Body of pancreas (tissue), 4 donors: ENCODE data around the gene SNX5.

Experiments
- CTCF ChIP-seq, 7 experiments: fragments of 450-650 bp in 4 of 7; fragments of 200-600 bp in 3 of 7; sonication (generic) in 3 of 7; IDR thresholded peaks; one replicate each; pipeline ENCODE4 v1.5.1; 2016 to 2019; ENCODE audit warnings: antibody characterized with exemption in 7 of 7
- POLR2A ChIP-seq, 3 donors: fragments of 450-650 bp; IDR thresholded peaks; one replicate each; pipeline ENCODE4 v1.6.1; 2016; ENCODE audit warnings: antibody characterized with exemption in 3 of 3, mild to moderate bottlenecking in 2 of 3

DNA sequence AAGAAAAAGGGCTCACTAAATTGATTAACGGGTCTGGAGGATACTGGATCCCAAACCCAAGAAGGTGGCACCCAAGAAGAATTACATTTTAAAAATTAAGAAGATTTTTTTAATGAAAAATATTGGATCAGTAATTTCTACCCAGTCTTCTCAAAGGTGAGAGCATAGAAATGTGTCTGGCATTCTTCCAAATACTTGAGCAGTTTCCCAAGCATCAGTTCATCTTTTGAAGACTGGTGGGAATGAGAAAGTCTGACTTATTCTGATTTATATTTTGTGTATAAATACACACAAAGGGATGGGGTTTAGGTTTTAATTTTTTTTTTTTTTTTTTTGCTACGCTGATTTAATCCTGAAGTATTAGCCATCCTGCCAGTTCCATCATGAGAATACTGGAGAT is 3.5 kb upstream of the SNX5 start:
- TF ChIP-seq CTCF (IDR thresholded peaks at IDR 0.05) (no peak), POLR2A (IDR thresholded peaks at IDR 0.05) (no peak)
